ENCODE data around the gene SIGLEC8.

DNA sequence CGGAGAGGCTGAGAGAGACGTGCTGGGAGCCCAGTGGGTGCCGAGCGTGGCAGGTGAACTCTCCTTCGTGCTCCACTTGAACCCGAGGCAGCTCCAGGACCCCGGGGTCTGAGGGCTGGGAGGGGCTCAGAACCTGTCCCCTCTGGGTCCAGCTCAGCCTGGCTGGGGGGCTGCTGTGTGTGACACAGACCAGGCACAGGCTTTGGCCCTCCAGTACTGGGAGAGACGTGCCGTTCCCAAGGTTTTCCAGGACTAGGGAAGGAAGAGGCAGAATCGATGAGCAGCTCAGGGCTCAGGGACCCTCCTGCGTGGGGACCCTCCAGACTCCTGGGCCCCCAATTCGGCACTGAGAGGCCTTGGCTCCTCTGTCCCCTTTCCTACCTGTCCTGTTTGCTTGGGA is 43.1 kb downstream of the SIGLEC8 start:
- TF ChIP-seq, protein P1, sequence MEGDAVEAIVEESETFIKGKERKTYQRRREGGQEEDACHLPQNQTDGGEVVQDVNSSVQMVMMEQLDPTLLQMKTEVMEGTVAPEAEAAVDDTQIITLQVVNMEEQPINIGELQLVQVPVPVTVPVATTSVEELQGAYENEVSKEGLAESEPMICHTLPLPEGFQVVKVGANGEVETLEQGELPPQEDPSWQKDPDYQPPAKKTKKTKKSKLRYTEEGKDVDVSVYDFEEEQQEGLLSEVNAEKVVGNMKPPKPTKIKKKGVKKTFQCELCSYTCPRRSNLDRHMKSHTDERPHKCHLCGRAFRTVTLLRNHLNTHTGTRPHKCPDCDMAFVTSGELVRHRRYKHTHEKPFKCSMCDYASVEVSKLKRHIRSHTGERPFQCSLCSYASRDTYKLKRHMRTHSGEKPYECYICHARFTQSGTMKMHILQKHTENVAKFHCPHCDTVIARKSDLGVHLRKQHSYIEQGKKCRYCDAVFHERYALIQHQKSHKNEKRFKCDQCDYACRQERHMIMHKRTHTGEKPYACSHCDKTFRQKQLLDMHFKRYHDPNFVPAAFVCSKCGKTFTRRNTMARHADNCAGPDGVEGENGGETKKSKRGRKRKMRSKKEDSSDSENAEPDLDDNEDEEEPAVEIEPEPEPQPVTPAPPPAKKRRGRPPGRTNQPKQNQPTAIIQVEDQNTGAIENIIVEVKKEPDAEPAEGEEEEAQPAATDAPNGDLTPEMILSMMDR (IDR thresholded peaks at IDR 0.05) = no peak
- TF ChIP-seq ZFX (IDR thresholded peaks at IDR 0.05; ENCODE audit: borderline replicate concordance) = no peak

All from 22Rv1 (cell line).